Stimulated activated CD4-positive, alpha-beta T cell treated with anti-CD3 and anti-CD28 coated beads, Interleukin-15, amount 100 ng/mL, for 1 hour (primary cell): ENCODE measurements around the gene CYP2E1.
"Not testable (repeated sequence)": the region's sequence is repeated elsewhere in the genome, so short reads cannot be mapped to it uniquely, and the experiment has no call there.

Experiments used
- DNase-seq, 2 donors: peaks; one replicate each; pipeline ENCODE4 v3.0.0-alpha.2; 2020; ENCODE audit warnings: low read depth in 1 of 2, low spot score in 1 of 2

The CYP2E1 gene

DNA sequence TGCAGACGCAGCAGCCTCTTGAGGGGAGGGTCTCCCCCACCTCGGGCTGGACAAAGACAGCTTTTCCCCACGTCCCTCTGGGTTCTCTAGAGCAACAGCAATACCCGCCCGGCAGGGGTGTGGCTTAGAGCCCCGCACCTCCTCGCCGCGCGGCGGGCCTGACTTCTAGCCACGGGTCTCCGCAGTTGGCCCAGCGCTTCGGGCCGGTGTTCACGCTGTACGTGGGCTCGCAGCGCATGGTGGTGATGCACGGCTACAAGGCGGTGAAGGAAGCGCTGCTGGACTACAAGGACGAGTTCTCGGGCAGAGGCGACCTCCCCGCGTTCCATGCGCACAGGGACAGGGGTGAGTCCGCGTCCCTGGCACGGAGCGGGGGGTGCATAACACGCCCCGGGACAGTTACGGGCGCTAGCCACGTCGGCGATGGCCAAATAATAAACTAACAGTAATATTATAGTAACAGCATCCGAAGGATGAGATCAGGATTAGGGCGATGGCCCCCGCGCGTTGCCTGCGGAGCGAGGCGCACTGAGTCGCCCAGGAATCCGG, 1.2 kb downstream of the CYP2E1 start:
- DNase-seq: no peak

DNA sequence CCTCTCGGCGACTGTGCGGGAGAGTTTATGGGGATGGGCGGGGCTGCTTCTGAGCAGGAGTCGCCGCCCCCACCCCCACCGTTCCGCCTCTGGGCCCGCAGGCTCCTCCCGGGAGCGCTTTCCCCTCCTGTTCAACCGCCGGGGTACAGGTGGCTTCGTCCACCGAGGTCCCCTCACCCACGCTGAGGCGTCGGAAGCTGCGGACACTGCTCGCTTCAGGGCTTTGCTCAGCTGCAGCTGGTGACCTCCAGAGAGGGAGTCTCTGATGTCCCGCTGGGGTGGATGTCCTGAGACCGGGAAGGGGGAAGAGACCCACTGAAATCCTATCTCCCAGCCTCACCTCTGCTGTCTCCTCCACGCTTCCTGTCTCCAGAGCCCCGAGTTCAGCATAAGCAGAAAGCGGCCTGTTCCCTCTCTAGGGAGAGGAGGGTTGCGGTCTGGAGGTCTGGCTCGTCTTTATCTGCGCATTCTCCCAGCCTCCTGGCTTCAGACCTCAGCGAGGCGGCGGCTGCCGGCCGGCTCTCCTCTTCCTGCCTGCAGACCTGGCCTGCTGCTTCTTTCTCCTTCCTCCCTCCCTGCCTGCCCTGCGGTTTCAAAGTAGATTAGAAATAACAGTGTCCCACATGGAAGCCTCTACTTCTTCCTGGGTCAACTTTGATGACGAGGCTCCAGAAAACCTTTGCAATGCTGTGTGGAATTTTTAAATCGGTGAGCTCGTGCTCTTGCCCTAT, 1.8 kb downstream of the CYP2E1 start:
- no peak for DNase-seq

DNA sequence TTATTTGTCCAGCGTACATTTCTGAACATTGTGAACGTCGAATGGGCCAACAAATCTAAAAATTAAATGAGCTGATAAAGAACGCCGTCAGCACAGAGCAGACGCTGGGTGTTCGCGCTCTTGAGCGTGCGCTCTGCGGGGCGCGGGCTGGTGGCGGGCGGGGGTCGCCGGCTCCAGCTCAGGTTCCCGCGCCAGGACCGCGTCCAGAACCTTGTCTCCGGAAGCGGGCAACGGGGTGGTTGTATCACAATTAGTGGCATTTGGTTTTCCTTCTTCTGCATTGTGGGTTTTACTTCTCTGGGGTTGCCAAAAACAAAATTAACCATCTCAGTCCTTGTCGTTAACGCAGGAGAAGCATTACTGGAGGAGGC, 2.4 kb downstream of the CYP2E1 start:
- no peak for DNase-seq

DNA sequence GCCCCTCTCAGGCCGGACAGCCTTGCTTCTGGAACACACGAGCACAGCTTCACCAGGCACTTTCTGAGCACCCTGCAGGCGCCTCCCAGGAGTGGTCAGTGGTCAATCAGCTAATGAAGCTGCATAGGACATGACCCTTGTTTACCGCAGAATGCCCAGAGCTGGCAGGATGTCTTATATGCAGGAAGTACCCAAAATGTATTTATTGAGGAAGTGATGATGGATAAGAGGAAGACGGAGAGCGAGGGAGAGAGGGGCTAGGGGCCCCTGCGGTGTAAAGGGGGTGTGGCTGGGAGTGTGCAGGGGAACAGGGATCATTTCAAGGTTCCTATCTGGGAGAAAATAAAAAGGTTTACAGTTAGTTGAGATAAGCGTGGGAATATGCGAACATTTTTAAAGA, 3.3 kb downstream of the CYP2E1 start:
- no peak for DNase-seq

DNA sequence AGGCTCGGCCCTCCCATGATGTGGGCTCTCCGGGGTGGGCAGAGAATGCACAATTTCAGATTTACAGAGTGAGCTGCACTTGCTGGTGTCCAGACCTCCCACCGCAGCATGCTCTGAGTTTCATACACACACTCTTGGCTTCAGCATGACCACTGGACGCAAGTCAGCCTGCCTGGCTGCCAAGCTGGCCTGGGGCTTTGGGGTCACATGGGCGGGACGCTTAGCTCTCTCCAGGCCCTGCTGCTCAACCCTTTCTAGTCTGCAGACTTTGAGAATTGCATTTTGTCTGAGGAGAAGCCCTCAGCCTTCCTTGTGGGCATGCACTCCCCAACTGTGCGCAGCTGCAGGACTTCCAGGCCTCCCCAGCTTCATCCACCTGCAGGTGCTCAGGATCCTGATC, 5.7 kb downstream of the CYP2E1 start:
- DNase-seq: no peak

DNA sequence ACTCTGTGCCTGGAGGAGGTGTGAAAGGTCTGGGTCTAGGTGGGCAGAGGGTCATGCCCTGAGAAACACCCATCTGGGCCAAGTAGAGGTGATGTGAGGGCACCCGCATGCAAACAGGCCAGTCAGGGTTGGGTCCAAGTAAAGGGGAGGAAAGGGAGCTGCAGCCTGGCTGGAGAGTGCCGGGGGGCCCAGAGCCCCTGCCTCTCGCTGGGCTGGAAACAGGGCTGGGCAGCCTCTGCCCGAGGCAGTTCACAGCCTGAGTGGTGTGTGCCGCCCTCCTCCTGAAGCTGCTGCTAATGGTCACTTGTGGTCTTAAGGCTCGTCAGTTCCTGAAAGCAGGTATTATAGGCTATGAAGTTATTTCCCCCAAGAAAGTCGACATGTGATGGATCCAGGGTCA, 7.3 kb downstream of the CYP2E1 start:
- no peak for DNase-seq

DNA sequence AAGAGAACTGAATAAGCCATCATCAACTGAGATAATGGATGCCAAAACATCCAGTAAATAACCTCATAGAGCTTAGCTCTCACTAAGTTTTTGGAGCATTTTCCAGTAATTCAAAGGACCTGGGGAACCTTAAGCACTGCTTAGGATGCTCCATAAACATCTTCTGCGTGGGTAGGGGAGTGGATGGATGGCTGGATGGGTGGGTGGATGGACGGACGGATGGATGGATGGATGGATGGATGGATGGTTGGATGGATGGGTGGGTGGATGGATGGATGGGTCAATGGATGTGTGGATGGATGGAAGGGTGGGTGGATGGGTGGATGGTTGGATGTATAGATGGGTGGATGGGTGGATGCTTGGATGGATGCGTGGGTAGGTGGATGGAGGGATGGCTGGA, 9.0 kb downstream of the CYP2E1 start:
- DNase-seq: no peak

DNA sequence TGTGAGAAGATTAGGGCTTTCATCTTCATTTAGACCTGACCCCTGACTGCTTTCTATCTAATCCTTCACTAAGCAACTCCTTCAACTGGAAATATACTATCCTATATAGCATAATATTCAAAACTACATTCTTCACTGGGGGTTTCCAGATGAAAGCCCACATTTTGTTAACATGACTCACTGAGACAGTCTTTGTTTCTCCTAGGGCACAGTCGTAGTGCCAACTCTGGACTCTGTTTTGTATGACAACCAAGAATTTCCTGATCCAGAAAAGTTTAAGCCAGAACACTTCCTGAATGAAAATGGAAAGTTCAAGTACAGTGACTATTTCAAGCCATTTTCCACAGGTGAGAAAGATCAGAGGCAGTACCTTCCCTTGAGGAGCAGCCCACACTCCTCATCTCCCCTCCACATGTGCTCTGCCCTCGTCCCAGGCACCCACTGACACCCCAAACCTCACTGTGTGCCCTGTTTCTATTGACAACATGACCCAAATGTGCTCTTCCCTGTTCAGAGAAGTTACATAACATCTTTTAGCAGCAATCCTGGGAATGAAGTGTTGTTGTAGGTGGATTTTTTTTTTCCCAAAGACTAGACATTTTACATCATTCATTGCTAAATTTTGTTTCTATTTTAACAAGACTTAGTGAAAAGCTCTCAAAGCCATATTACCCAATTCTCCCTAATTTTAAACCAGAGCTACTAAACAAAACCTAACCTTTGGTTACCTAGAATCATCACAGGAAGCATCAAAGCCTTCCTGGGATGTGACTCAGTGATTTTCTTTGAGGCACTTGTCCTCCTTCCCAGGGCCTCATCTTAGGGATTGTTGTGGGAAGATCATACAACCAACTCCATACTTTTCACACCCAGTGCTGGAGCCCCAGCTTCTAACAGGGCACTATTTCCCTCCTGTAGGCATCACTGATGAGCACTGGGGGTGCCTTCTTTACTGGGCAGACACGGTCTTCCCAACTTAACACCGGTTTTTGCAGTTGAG, 10.7 kb downstream of the CYP2E1 start:
- no peak for DNase-seq

DNA sequence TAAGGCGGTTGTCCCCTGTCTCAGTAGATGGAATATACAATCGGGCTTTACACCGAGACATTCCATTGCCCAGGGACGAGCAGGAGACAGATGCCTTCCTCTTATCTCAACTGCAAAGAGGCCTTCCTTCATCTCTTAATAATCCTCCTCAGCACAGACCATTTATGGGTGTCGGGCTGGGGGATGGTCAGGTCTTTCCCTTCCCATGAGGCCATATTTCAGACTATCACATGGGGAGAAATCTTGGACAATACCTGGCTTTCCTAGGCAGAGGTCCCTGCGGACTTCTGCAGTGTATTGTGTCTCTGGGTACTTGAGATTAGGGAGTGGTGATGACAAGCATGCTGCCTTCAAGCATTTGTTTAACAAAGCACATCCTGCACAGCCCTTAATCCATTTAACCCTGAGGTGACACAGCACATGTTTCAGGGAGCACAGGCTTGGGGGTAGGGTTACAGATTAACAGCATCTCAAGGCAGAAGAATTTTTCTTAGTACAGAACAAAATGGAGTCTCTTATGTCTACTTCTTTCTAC, 14.3 kb downstream of the CYP2E1 start:
- not testable (repeated sequence) for DNase-seq

DNA sequence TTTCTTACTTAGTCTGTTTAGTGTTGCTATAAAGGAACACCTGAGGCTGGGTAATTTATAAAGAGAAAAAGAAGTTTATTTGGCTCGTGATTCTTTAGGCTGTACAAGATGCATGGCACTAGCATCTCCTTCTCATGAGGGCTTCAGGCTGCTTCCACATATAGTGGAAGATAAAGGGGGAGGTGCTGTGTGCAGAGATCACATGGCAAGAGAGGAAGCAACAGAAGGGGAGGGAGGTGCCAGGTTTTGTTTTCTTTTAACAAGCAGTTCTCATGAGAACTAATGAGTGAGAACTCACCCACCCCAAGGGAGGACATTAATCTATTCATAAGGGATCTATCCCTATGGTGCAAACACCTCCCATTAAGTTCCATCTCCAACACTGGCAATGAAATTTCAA, 17.3 kb downstream of the CYP2E1 start:
- no peak for DNase-seq

DNA sequence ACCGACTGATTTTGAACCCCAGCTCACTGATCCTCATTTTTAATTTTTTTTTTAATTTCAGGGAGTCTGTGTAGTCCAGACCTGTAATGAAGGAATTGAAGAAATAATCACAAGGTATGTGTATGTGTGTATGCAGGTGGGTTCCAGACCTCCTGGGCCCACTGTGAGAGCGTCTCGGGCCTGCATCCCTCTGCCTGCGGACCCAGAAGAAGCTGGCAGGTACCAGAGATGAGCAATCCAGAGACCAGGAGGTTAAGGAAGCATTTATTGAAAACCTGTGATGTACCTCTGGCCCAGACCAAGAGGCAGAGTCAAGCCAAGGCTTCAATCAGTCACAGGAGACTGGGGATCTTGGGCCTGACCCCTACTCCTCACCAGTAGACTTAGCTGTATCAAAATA, 27.4 kb downstream of the CYP2E1 start:
- no peak for DNase-seq

DNA sequence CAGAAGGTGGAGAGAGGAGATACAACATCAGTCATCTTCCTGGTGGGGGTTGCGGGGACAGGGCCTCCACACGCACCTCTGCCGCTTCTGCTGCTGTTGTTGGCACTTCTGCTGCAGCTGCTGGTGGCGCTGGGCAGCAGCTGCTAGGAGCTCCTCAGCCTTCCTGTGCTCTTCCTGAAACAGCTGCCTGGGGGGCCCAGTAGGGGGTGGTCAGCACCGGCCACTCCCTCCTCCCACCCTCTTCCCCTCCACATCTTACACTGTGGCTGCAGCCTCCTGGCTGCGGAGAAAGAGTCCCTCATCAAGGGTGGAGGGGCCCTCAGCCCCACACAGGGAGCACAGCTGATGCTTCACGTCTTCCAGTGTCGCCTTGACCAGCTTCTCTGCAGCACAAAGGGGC, 28.4 kb downstream of the CYP2E1 start:
- no peak for DNase-seq

DNA sequence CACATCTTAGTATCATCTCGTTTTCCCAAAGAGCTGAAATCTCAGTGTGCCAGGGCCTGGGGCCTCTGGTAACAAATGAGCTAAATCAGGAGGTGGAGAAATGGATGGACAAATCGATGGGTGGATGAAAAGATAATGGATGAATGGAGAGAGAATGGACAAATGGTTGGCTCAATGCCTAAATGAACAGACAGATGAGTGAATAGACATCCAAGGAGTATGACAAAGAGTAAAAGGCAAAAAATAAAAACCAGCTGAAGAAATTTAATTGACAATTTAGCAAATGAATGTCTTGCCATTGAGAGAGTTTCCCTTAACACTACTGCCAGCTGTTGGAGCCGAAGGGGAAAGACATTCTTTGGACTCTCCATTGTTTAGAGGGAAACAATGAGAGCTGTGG, 30.2 kb downstream of the CYP2E1 start:
- DNase-seq: no peak

DNA sequence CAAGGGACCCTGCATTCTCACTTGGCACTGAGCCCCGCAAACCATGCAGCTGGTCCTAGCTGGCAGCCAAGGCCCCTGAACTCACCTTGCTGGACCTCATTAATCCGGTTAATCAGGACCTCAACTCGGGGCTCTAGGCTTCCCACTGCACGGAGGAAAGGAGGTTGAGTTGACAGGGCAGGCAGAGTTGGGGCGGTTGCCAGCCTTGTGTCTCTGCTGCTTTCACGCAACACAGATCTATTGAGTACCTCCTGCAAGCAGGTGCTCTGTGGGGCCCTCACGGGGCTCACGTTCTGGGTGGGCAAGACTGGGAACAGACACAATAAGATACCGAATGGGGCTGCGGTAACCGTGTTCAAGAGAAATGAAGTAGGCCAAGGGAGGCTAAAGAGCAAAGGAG, 32.1 kb downstream of the CYP2E1 start:
- DNase-seq: no peak

DNA sequence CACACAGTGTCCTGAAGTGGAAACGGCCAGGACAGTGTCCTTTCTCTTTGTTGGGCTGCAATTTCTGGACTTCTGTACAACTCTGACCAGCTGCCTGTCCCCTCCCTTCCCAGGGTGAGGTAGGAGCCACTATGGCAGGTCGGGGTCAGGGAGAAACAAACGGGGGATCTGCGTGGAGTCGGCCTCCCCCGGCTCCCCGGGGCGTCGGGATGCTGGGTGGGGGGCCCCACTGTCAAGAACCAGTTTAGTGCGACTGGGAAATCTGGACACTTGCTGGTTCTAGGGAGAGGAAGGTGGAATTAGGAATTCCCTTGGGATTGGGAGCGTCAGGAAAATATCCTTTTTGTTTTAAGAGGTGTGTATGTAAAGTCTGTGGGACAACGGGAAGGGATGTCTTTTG, 37.7 kb downstream of the CYP2E1 start:
- DNase-seq: no peak

DNA sequence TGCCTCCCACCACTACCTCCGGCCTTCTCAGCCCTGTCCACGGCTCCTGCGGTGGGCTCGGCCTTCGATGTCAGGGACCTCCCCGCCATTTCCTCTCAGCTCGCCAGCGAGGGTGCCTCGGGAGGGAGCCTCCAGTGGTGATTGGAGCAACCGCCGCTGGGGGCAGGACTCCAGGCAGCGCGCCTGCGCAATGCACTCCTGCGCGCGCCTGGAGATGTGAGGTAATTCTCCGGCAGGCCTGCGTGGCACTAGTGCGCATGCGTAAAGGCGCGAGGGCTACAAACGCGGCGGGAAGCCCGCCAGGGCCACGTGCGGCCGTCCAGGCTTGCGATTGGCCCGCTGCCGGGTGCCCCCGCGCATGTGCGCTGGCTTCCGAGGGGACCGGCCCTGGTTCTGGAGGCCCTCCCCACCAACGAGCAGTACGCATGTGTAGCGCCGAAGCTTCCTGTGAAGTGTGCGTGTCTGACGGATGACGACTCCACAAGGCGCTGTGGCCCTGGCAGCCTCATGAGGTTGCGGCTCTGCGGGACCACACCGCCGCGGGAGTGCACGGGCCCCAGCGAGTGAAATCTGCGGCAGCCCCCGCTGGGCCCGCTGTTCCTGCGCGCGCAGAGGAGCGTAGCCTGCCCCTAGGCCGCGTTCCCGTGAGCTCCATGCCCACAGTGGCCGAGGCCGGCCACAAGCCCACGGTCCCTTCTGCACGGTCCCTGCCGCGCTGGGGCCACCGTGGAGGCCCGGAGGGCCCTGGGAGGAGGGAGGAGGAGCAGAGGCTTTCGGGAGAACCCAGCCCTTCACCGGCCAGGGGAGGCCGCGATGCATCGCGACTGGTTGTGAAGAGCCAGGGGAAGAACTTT, 38.5 kb downstream of the CYP2E1 start, which contains the start of gene SYCE1:
TSS of gene SYCE1 (minus strand) at position 143 of the 854 bp plus-strand sequence. CDS start at position 89, 54 bp downstream.
- no peak for DNase-seq

DNA sequence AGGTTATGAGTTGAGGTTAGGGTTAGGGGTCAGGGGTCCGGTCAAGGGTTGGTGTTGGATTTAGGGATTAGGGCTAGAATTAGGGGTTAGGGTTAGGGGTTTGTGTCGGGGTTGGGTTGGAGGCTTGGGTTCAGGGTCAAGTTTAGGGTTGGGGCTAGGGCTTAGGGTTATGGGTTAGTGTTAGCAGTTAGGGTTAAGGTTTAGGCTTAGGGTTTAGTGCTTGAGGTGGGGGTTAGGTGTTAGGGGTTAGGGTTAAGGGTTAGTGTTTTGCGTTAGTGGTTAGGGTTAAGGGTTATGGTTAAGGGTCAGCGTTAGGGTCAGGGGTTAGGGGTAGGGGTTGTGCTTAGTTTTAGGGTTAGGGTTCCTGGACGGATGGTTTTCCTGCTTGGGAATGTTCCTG, 40.0 kb downstream of the CYP2E1 start:
- DNase-seq: no peak

DNA sequence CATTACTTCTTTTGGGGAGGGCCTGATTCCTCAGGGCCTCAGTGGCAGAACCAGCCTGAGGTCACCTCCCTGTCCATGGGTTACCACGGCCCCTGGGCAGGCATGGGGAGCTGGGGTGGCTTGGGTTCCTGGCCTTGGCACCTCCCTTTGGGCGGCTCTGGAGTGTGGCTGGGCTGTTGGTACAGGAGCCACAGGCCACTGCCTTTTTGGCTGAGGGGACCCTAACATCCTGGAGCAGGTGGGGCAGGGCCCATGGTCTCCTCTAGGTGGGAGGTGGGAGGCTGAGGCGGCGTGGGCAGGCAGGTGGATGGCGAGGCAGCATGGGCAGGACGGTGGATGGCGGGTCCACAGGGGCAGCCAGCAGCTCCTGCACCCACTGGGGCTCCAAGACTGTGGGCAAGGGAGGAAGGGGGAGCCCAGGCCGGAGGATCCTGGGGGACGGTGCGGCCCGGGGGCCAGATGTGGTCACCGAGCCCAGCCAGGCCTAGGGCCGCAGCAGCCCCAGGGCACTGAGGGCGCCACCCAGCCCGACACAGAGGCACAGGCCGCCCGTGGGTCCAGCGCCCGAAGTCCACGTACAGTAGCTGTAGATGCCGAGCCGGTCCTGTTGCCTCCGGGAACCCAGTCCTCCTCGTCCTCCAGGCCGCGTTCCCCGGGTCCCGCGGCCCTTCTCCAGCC, 40.6 kb downstream of the CYP2E1 start:
- DNase-seq: no peak

DNA sequence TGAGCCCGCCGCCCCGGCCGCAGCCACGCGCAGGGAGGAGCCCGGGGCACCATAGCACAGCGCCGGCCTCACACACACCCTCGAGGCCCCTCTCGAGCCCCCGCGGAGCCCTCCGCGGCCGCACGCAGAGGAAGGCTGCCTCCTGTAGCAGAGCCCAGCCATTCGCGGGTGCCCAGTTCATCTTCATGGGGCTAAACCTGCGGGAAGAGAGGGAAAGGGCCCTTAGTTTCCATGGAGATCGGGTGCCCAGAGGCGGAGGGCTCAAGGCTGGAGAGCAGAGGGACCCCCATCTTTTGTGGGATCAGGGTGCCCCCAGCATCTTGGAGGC, 41.1 kb downstream of the CYP2E1 start:
- DNase-seq: no peak

DNA sequence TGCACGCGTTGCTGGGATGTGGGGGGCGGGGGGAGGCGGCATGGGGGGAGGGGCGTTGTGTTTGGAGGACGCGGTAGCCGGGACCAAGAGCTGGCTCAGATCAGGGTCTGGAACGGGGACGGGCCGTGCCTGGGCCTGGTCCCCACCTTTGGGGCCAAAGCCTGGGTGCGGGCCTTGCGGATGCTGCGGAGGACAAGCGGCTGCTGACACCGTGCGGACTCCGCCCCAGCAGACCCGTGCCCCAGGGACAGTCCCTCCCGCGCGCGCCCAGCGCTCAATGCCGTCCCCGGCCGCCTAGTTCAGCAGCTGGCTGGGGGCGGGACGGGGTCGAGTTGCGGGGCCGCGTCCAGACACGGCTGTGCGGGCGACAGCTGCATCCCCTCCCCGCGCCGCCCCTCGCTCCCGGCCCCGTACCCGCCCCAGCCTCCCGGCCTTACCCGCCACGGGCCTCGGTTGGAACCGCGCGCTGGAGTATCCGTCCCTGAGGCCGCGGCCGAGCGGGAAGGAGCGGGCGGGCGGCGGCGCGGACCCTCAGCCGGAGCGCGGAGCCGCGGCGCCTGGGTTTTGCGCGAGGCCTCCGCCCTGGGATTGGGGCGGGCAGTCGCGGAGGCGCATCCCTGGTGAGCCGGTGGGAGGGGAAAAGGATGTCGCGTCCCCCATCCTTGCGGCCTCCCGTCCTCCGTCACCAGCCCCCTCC, 41.8 kb downstream of the CYP2E1 start:
- not testable (repeated sequence) for DNase-seq
